Inflammatory macrophage treated with lipopolysaccharide for 4 hours (primary cell): ENCODE measurements around the gene INMT.

Source experiments
- DNase-seq: peaks from one replicate; pipeline ENCODE4 v3.0.0-alpha.2; 2020

Gene INMT

DNA sequence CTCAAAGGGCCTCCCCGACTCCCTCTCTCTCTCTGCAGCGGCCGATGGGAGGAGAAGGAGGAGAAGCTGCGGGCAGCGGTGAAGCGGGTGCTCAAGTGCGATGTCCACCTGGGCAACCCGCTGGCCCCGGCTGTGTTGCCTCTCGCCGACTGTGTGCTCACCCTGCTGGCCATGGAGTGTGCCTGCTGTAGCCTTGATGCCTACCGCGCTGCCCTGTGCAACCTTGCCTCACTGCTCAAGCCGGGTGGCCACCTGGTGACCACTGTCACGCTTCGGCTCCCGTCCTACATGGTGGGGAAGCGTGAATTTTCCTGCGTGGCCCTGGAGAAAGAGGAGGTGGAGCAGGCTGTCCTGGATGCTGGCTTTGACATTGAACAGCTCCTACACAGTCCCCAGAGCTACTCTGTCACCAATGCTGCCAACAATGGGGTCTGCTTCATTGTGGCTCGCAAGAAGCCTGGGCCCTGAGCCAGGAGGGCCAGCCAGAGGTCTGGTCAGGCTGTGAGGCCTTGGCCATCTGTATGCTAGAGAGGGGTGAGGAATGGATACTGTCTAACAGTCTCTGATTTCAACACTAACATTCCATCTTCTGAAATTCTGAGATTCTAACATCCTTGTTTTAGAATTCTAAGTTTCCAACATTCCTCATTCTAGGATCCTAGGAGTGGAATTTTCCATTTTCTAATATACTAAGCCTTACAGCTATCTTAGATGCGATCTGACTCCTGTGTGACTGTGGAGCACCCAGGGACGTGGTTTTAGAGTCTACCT is 3.6 kb downstream of the INMT start:
- no peak for DNase-seq

DNA sequence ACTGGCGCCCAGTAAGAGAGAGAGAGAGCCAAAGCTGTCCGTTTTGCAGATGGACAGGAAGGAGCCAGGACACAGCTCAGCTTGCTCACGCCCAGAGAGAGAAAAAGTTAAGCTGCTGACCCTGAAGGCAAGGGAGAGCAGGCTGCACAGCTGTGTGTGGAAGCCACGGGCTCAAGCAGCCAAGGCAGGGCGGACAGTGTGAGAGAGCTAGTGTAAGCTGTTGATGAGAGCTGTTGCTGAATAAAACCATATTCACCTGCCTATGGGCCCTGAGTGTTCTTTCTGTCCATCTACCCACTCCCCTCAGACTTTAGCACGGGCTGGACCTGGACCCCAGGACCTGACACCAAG is 5.4 kb downstream of the INMT start:
- no peak for DNase-seq

DNA sequence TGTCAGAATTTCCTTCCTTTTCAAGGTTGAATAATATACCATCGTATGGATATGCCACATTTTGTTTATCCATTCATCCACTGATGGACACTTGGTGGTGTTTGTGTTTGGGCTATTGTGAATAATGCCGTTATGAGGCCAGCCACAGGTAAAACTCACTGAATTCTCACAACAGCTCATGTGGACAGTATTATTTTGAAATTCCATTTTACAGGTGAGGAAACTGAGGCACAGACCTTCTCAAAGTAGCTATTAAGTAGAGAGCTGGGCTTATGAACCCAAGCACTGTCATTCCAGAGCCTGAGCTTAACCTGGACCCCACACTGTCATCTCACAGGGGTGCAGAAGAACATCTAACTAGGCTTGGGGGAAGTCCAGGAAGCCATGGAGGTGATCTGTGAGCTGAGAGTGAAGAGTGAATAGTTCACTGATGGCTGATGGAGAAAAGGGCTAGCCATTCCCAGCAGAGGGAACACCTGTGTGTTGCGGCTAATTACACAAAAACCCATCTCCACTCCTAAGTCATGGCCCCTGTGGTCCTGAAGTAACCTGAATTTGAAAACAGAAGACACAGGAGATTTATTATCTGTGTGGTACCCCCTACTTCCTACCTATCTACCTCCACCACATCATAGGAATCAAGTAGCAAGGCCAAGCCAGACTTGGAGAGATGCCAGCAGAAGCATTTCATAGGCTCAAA is 8.7 kb downstream of the INMT start:
- no peak for DNase-seq

DNA sequence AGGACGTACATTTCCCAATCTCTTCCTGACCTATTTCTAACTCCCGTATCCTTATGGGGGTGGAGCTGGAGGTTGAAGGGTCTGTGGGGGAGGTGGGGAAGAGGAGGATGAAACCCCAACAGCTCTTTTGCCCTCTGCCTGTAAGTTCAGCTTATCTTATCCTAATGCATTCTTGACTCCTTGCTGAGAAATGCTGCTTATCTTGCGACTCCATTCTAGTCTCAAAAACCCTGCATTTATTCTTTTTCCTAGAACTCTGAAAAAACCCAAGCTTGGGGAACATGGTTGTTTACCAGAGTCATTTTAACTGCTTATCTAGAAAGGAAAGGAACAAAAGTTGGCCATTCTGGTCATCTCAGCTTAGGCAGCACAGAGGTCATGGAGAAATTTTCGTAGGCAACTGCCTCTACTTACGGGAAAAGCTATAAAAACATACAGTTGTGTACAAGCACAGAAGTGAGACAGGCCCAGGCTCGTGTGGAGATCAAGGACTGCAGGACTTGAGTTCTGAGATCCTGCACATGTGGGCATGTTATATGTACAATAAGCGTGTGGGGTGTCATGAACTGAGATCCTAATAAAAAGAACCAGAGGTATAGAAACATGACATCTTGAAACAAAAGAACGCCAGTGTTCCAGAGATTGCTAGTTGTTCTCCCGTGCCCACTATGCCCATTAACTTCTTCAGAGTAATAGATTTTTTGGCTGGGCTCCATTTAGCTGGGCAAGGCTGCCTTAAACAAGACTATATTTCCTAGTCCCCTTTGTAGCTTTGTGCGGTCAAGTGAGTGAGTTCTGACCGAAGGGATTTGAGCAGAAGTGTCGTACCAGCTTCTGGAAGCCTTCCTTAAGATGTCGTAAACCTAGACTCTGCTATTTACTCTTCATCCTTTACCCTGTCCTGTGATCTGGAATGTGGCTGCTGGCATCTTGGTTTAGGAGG is 9.6 kb downstream of the INMT start:
- DNase-seq: no peak

DNA sequence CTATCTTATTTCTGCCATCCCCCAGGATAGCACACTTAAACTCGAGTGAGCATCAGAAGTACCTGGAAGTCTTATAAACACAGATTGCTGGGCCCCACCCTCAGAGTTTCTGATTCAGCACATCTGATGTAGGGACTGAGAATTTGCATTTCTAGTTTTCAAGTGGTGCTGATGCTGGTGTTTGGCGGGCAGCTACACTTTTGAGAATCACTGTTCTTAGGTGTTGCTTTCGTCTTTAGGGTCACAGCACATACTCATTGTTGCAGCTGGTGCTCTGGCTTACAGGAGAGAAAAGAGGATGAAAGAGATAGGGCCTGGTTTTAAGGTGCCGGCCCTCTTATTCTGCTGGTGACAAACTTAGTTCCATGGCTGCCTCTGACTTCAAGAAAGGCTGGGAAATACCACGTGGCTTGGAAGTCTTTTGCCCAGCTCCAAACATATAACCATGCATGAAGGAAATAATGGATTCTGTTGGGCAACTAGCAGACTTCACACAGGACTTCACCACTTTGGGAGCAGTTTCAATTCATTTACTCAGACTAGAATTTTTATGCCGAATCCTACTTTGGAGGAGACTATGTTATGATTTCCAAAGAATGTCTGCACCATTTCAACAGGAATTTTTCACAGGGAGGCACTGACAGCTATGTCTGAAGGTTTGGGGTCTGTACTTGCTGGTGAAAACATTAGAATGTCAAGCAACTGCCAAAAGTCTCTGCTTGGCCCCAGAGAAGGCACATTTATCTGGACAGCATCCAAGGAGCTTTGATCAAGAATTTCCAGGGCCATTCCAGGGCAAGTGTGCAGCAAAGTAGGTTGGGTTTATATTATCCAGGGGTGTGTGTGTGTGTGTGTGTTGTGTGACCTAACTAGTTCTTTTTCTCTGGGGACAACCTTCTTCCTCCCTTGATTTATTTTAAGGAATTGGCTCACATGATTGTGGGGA is 12.4 kb downstream of the INMT start:
- no peak for DNase-seq

DNA sequence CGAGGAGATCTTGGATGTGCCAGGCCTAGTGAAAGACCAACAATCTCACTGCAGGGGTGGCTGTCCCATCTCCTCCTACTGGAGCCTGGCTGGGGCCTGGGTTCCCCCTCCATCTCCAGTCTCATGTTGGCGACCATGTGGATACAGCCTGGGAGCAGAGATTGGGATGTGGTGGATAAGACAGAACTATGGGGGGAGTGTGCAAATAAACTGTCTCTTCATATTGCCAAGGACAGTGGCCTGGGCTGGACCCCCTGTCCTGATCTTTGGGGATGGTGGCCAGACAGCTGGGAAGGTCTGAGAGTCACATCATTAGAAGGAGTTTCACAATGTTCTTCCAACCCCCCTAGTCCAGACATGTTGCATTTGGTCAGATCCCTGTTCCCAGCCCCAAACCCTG is 13.5 kb downstream of the INMT start:
- DNase-seq: no peak

DNA sequence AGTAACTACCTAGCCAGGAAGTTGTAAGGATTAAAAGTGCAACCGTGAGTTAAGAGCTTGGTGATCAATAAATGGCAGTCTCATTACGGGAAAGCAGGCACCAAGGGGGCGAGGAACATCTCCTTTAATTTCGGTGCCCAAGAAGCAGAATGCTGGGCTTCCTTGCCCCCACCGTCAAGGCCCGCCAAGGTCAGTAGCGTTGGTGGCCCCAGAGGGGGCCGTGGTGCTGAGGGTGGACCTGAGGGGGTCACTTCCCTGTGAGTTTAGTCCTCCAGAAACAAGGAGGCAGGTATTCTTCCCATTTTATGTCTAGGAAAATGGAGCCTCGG is 18.9 kb downstream of the INMT start:
- no peak for DNase-seq

DNA sequence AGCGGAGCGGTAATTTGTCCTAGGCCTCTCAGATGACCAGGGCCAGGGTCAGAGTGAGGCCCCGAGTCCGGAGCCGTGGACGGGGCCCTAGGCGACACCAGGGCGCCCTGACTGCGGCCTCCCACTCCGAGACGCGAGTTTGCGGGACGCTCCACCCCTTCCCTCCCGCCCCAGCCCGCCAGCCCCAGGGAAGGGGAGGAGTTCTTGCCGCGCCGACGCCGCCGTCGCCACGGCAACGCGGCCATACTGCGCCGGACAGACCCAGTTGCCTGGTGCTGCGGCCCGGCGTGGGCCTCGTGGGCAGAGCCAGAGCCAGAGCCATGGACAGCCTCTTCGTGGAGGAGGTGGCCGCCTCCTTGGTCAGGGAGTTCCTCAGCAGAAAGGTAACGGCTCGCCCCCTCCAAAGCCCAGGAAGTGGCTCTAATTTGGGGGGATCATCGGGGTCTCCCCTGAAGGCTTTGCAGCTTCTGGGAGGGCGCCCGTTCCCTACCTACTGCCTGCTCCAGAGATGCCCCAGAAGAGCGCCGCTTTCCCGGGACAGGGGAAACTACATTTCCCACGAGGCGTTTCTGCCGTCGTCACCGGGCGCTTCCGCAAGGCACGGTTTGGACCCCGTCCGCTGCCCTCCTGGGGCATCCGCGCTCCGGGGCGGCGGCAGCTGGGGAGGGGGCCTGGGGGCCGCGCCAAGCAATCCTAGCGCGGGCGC is 19.4 kb downstream of the INMT start, which contains the start of gene MINDY4:
MINDY4 (plus strand) TSS at position 244 of the 706 bp plus-strand sequence; CDS start at position 321, 77 bp downstream.
- peak; percentile 67 for DNase-seq

DNA sequence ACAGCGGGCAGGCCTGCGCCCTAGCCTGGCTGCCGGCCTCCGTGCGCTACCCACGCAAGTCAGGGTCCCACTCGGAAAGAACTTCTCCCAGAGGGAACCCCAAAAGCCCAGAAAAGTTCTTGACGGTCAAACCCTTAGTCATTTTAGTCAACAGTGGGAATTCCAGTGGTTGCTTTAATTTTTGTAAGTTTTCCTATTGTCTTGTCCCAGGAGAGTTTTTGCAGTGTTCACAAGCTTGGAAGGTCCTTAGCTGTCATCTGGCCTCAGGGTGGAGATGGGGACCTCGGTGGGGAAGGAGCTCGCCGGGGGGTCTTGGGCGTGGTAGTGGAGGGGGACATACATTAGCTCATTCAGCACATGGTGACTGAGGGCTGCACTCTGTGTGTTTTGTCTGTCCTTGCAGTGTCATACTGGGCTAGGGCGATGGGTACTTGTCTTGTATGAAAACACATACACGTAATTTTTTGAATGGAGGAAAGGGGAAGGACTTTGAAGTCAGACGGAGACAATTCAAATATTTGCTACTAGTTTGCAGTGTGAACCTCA is 20.0 kb downstream of the INMT start:
- peak; percentile 1 for DNase-seq

DNA sequence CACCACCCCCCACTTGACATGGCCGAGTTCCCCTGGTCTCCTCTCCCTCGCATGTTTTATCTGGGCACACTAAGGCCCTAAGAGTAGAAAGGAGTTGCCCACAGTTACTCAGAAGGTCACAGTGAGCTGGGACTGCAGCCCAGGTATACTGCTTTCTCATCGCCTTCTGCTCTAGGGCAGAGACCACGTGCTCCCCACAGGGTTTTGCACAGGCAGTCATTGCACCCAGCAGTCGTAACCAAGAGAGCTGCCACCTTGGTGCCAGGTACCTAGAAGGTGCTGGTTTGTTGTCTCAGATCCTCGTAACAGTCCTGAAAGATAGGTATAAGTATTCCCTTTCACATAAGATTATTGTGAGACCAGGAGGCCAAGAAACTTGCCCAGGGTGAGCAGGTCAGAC is 21.0 kb downstream of the INMT start:
- no peak for DNase-seq

DNA sequence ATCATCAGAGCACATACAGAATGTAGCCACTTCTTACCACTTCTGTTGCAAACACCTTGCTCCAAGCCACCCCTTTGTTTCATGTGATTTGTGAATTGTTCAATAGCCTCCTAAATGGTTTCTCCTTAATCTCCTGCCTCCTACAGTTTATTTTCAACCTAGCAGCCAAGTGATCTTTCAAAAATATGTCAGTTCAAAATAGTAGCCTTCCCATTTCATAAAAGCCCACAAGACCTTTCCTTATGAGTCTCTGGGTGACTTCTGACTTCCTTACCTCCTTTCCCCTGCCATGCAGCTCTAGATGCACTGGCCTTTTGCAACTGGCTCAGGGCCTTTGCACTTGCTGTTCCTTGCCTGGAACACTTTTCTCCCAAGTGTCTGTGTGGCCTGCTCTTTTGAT is 24.1 kb downstream of the INMT start:
- DNase-seq: no peak

DNA sequence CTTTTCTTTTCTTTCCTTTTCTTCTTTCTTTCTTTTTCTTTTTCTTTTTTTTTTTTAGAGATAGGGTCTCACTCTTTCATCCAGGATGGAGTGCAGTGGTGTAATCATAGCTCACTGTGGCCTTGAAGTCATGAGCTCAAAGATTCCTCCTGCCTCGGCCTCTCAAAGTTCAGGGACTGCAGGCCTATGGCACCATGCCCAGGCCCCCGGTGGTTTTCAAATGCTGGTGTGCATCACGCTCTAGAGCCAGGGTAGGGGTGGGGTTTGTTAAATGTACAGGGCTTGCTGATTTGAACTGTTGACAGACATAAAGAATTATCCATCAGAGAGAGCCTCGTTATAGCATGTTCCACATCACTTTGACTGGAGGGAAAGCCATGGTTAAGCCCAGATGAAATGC is 25.0 kb downstream of the INMT start:
- no peak for DNase-seq

DNA sequence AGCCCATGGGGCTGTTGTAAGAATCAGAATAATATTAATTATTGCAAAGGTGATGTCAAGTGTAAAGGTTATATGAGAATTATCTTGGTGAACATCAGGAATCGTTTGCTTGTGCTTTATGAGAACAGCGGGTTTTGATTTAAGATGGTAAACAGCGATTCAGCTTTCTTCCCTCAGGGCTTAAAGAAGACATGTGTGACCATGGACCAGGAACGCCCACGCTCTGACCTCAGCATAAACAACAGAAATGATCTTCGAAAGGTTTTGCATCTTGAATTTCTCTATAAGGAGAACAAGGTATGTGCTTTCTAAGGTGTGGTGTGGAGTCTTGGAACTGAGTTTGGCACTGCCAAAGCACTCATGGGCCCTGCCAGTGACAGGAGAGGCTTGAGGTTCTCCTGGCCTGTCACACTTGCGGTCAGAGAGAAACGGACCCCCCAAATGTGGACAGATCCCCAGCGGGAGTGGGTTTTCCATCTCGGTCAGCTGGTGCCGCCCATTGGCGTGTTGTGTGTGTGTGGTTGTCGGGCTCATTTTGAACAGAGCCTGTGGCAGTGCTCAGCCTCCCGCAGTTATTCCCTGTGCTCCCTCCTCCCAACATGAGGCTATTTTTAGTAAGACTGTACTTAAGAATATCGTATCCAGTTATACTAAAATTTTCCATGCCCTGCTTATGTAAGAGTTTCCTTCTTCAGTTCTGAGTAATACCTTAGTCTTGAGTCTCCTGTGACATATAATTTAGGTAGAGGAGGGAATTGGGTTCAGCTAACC is 26.5 kb downstream of the INMT start:
- no peak for DNase-seq

DNA sequence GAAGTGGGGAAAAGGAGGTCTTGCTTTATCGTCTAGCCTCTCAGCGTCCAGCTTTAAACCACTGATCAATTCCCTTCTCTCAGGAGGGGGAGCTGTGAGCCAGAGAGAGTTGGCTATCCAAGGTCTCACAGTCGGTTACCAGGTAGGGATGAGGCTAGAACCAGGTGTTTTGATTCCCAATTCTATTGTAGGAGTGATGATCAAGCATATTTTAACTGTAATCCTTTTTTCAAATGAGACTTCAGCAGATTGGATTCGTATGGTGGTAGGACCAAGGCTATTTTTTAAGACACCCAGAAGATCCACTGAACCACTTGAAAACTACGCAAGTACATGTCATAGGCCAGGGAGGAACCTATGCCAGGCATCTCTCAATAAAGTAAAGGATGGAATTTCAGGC is 27.6 kb downstream of the INMT start:
- no peak for DNase-seq

DNA sequence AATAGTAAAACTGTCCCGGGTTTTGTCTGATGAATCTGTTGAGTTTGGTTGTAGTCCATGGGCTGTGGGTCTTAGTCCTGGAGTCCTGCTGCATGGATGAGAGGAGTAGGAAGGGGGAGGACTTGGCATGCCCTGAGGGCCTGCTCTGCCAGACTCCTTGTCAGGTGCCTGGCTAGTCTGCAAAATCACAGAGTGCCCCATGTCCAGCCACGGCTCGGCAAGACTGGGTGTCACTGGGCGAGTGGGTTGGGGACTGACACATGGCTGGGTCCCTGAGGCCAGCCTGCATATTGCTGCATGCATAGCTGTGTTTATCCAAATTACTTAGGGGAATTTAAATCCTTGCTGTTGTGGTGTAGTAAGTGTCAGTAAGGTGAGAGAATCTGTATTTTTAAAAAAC is 29.0 kb downstream of the INMT start:
- no peak for DNase-seq

DNA sequence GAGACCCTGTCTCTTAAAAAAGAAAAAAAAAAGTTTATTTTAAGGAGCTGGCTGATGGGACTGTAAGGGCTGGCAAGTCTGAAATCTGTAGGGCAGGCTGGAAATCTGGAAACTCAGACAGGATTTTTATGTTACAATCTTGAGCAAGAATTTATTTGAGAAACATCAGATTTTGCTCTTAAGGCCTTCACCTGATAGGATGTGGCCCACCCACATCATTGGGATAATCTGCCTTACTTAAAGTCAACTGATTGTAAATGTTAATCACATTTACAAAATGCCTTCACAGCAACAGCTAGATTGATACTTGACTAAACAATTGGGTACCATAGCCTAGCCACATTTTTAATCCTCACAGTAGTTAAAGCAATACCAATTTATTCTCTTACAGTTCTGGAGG is 30.8 kb downstream of the INMT start:
- DNase-seq: no peak

DNA sequence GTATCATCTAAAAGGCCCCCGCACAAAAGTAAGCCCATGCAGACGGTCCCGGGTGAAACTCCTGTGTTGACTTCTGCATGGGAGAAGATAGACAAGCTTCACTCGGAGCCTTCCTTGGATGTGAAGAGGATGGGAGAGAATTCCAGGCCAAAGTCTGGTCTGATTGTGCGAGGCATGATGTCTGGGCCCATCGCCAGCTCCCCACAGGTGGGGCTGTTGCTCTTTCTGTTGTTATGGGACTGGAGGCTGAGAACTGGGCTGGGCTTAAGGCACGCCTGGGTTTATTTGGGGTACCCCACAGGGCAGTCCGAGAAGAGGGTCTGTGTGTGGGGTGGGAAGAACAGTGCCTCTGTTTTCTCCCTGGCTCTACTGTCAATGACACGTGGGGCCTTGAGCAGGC is 33.9 kb downstream of the INMT start:
- no peak for DNase-seq

DNA sequence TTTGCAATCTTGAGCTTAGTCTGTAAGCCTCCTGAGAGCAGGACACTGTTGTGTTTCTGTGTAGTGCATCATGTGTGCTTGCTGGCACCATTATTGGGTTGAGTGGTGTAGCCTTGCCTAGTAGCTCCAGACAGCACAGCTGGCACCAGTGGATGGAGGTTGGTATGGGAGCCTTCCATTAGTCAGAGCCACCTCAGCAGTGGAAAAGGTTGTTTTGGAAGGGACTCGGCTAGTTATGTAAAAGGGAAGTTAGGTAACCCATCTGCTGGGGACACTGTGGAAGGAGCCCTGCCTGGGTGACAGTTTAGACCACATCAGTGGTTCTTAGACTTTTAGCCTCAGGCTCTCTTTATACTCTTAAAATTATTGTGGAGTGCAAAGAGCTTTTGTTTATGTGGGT is 35.6 kb downstream of the INMT start:
- DNase-seq: peak; percentile 11

DNA sequence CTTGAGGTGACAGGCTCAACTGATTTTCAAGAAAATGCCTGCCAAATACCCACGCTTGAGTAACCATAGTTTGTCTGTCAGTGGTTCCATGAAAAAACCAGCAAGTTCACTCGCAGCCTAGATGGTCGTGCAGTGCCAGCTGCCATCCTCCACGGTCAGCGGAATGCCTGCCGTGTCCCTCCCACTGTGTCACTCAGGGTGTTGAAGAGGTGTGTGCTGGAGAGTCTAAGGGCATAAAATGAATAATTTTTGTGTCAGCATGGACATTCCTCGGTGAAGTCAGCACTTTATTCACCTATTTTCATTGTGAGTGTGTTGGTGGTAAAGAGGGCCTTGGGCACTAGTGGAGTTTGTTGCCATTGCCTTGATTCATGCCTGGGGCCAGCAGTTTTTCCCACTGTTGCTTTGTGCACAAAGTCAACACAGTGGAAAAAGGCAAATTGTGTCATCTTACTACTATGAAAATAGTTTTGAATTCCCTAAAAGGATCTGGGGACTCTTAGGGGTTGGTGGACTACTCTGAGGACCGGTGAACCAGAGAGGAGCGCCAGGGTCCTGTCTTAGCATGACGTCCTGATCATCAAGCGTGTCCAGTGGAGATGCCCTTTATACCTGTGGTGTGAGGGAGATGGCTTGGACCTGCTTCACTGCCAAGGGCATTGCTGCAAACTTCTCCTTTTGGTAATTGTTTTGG is 36.9 kb downstream of the INMT start:
- DNase-seq: no peak

DNA sequence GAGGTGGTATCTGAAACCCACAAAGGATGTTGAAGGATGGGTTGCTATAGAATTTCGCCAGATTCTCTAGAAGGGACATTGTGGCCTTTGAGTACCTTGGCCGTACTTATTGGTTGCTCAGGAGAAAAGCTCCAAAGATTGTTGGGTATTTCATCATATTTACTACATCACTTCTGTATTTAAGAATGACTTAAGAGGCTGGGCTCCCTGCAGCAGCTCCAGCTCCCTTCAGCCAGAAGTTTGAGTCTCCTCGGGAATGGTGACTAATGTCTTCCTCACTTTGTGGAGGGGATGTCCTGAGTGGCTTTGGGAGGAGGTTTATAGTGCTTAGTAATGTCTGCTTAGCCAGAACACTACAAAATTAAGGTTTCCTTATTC is 37.4 kb downstream of the INMT start:
- peak; percentile 82 for DNase-seq
